DMS 273 (cell line): ENCODE measurements around the gene LRRC47.

Source experiments
- DNase-seq: peaks from one replicate; lab custom pipeline; 2025; ENCODE audit not compliant: unreplicated experiment; lab: John Stamatoyannopoulos, UW

The LRRC47 gene

DNA sequence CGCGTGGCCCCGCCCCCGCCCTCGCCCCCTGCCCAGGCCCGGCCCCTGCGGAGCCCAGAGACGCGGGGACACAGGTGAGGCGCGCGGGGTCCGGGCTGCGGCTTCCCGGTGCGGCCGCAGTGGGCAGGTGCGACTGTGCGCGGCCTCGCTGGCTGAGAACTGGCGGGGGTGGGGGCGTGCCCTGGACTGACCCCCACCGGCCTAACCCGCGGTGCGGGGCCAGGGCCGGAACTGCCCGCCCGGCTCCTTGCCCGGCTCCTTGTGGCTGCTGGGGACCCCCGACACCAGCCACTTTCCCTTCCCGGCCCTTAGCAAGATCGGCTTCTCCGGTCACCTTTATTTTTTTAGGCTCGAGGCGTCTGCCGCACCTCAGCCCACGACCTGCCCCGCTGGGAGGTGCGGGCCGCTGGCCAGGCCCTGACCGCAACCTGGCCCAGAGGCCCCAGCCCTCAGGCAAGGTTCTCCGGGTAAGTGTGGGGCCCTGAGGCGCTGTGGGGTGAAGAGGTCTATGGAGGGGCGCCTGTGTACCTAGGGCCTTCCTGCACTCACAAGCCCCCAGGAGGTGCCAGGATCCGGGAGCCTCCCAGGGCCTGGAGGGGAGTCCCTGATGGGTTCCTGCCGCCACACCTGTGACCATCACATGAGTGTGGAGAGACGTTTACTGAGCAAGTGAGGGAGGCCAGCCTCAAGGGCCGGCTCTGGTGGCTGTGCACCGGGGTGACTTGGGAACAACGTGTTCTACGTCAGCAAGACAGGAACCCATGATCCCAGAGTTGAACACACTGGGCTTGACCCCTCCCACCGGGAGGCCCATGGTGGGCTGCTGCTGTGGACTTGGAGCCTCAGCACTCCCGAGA lies 23.4 kb downstream of the LRRC47 start, which contains the start of gene SMIM1:
Gene SMIM1, plus strand, starts transcription at position 35 of the 857 bp plus-strand sequence. CDS start 2,625 bp downstream, outside the sequence.
- peak; percentile 43 for DNase-seq

GRCh38 chr1:3772027-3772714 lies 24.1 kb downstream of the LRRC47 start:
- DNase-seq = peak; percentile 81

GRCh38 chr1:3771108-3772026 lies 24.9 kb downstream of the LRRC47 start:
- DNase-seq = peak; percentile 29

DNA sequence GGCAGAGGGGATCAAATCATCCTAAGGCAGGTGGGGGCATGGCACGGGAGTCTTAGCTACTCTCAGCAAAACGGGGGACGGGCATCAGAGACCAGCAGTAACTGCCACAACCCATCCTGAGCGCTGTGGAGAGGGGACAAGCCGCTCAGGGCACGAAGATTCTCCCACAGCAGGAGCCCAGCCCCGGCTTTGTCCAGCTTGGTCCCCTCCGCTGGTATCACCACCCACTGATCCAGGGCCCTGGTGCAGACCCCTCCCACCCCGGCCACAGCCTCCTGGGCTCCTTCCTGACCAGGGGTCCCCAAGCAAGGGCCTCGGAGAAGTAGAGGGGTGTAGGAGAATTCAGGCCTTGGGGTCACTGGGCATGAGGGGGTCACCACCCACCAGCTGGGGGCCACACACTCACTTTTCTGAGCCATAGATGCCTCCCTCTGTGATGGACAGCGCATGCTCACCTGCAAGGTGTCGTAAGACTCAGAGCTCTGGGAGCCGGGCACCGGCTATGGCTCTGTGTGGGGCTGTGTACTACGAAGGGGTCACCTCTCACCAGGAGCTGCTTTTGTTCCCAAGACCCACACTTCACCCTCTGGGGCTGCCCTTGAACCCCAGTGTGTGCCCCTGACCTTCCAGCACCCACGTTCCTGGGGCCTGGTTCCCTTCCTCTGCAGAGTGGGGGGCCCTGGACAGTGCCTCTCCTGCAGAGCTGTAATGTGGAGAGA lies 26.1 kb downstream of the LRRC47 start:
- DNase-seq = no peak

- no peak for DNase-seq
Observed at GRCh38 chr1:3768811-3769390, 27.4 kb downstream of the LRRC47 start.

GRCh38 chr1:3767328-3767925 lies 28.9 kb downstream of the LRRC47 start:
- no peak for DNase-seq

DNA sequence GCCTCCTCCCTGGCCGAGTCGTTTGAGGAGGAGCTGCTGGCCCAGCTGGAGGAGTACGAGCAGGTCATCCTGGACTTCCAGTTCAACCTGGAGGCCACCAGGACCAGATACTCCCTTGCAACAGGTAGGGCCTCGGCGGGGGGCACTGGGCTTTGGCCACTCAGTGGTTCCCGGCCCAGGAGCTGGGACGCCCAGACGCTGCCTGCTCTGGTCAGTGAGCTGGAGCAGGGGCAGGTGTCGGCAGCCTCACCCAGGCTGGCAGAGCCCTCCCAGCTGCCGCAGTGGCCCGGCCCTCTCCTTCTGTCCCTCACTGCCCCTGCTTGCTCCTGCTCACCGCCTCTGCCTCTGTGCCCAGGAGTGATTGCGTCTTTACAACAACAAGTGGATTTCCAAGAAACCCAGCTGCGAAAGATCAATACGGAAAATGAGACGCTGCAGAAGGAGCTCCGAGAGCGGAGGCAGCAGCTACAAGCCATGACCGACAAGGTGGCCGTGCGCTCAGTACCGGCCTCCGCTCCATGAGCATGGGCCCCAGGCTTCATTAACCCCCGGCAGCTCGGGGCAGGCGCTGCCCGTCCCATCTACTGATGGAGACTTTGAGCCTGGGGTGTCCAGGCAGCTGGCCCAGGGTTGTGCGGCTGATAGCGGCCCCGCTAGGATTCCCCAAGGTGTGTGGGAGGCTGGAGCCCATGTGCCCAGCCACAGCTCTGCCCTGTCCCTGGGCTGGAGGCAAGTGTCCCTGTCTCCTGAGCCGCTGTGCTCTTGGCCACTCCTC lies 32.8 kb downstream of the LRRC47 start:
- DNase-seq = no peak

- no peak for DNase-seq
Observed at GRCh38 chr1:3762873-3763228, 33.4 kb downstream of the LRRC47 start.

DNA sequence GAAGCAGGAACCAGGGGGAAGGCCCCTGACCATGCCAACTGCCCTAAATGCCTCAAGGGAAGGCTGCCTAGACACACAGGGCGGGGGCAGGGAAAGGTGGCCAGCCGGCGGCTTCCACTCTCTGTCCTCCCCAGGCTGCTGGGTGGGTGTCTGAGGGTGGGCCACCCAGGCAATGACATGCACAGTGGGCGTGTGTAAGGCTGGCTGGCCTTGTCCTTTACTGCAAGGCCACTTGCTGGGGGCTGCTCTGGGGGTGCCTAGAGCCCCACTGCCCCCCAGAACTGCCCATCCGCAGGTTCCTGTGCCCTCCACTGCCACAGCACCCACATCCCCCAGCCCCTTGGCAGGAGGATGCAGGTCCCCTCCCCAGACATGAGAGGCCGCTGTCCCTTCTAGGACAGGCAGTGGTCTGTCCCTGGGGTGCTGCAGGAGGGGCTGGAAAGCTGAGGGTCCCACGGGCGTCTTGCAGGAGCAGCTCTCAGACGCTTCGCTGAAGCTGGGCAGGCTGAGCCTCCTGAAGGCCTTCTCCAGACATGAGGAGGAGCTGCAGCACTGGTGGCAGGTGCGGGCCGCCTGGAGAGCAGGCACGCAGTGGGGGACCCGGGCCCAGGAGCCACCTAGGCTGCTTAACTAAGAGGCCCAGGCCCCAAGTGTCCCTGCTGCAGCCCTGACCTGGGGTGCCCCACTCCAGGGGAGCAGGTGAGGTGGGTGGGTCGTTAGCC lies 34.0 kb downstream of the LRRC47 start:
- DNase-seq = no peak

- no peak for DNase-seq
Observed at GRCh38 chr1:3761296-3762010, 34.8 kb downstream of the LRRC47 start.

DNA sequence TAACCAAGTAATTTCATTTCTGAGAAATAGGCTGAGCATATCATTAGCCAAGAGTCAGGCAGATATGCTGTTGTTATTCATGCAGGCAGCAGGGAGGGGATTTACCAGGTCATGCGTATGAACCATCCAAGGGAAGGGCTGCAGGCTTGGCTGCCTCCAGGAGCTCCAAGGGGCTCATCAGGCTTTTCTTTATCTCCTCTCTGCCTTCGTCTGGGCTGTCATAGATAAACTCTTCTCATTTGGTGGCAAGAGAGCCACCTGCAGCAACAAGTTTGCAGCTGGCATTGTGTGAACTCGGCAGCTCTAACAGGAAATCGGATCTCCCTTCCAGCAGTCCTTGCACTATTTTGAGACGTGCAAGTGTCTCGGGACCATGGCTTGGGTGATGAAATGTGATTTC lies 36.5 kb downstream of the LRRC47 start:
- DNase-seq = no peak

DNA sequence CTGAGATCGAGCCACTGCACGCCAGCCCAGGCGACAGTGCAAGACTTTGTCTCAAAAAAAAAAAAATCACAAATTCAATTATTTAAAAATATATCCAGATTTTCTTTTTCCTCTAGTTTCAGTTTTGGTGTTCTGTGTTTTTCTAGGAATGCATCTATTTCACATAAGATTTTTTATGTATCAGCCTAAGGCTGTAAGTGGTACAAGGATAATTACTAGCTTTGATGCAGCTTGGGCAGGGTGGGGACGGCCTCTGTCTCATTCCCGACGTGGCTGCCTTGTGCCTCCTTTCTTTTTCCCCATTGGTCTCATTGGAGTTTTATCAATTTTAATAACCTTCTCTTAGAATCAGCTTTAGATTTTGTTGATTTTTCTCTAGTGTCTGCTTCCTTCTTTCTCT lies 37.1 kb downstream of the LRRC47 start:
- DNase-seq = no peak

GRCh38 chr1:3756394-3756793 lies 39.9 kb downstream of the LRRC47 start:
- DNase-seq = no peak

DNA sequence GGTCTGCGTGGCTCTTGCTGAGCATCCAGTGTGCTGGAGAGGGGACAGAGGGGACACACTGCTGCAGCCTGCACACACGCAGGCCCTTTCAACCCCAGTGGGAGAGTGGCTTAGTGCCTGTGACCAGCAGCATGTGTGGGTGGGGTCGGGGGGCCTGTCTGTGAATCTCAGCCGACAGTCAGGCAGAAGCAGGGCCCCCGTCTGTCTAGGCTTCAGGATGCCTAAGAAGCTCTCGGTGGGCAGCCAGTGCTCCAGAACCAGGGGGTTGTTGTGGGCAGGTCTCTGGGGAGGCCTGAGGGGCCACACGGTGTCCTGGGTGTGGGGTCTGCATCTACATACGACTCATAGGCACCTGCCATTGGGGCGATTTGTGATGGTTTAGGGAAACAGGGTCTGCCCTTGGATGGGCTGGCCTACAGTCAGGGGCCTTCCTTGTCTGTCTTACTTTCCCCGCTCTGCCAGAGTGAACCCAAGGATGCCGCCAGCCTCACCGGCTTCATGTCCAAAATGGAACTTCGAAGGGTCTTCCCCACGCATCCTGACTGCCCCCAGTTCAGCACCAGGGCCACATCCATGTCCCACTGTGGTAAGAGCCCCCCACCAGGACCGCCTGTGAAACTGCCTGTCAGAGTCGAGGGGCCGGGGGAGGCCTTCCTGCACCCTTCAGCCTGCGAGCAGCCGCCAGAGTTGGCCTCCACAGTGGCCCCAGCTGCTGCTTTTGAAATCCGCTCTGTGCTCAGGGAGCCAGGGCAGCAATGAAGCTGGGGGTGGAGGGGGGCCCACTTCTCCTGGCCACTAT lies 42.4 kb downstream of the LRRC47 start:
- no peak for DNase-seq

GRCh38 chr1:3752400-3752945 lies 43.8 kb downstream of the LRRC47 start, which contains the start of gene CCDC27:
CCDC27 (plus strand) TSS chr1:3752450; CDS start chr1:3752482, 32 bp downstream.
- no peak for DNase-seq

- DNase-seq = no peak
Observed at GRCh38 chr1:3750741-3751140, 45.6 kb downstream of the LRRC47 start.

DNA sequence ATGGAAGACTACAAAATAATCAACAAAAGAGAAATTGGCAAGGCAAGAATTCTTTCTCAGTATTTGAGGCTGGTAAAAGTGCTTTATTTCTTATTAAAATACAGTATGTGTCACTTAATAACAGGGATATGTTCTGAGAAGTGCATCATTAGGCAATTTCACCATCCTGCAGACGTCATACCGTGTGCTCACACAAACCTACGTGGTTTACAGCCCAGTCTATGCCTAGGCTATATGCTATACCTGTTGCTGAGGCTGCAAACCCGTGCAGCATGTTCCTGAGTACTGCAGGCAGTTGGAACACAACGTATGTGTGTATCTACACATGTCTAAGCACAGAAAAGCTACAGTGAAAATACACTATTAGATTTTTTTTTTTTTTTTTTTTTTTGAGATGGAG lies 46.8 kb downstream of the LRRC47 start:
- no peak for DNase-seq
